ENCODE data around the gene APOC3. TPM values are rescaled to one million over a fixed set of nuclear protein-coding genes. Genes with fewer than 3 reads are reported as not detected.

APOC3 gene
- total RNA-seq, 1 experiment from 2014 or later: 3.5 TPM

GRCh38 chr11:116797816-116798215 is 31.9 kb upstream of the APOC3 start:
- H3K36me3 ChIP-seq (ENCODE audit: control insufficient read depth in 1 of 2, insufficient read depth in 2 of 2, low read length in 2 of 2): no peaks in the 10 kb centered on the region
- CTCF ChIA-PET: interaction anchor here (1.6 kb wide), 1 partner anchor 10 kb away, joined by 4 read pairs; the partner anchor contains the start of gene ZPR1
- BruUV-seq (replicated peaks): no TSS peak

More at GRCh38 chr11:116797816-116798215, 31.9 kb upstream of the APOC3 start:
- no peak for DNase-seq (ENCODE audit: low read depth, low spot score)
- intact Hi-C loops (cut with micrococcal nuclease): no loop called here
- H2AFZ ChIP-seq (ENCODE audit: low read depth, low read length, poor library complexity, severe bottlenecking): no peak overlapping the region
- ATAC-seq: no peak
- RAD21 ChIA-PET (ENCODE audit: low non-redundant PET in 1 of 2, low total read pairs in 2 of 2, uncharacterized antibody in 2 of 2, unreplicated experiment in 2 of 2): no interaction called here
- no peaks in the 10 kb centered on the region for H4K20me1 ChIP-seq (ENCODE audit: insufficient read depth)
- no peak overlapping the region for H3K27ac ChIP-seq (ENCODE audit: low read depth, low read length)
- no peak overlapping the region for H3K4me2 ChIP-seq (ENCODE audit: low read length)
- no peaks in the 10 kb centered on the region for H3K9me3 ChIP-seq (ENCODE audit: control insufficient read depth in 1 of 2, insufficient read depth in 1 of 2, low read depth in 1 of 2, low read length in 2 of 2)
- H3K9ac ChIP-seq (ENCODE audit: low read length): no peak overlapping the region
- no peaks in the 10 kb centered on the region for H3K27me3 ChIP-seq (ENCODE audit: insufficient read depth, low read length)
- POLR2A ChIA-PET: no interaction called here
- TF ChIP-seq TCF7L2 (IDR thresholded peaks at IDR 0.05; ENCODE audit: borderline replicate concordance, extremely low read depth, insufficient read depth, insufficient read length): no peak
- no peak for TF ChIP-seq MAX (IDR thresholded peaks at IDR 0.05)
- no peak for TF ChIP-seq POLR2A (IDR thresholded peaks at IDR 0.05; ENCODE audit: borderline replicate concordance, extremely low read depth, insufficient read depth, insufficient read length)
- no peak for TF ChIP-seq REST (IDR thresholded peaks at IDR 0.05; ENCODE audit: low read depth)
- TF ChIP-seq EGR1 (IDR thresholded peaks at IDR 0.05; ENCODE audit: low read depth): no peak
- no peak for TF ChIP-seq SRF (IDR thresholded peaks at IDR 0.05; ENCODE audit: low read depth)
- no peak for TF ChIP-seq FOSL1 (IDR thresholded peaks at IDR 0.05; ENCODE audit: low read depth)
- no peak for TF ChIP-seq SIN3A (IDR thresholded peaks at IDR 0.05; ENCODE audit: low read depth)
- TF ChIP-seq RAD21 (IDR thresholded peaks at IDR 0.05; ENCODE audit: low read depth): no peak
- TF ChIP-seq JUND (IDR thresholded peaks at IDR 0.05): no peak
- no peak for TF ChIP-seq POLR2AphosphoS5 (IDR thresholded peaks at IDR 0.05; ENCODE audit: low read depth, low read length)
- no peak for TF ChIP-seq CBX3 (IDR thresholded peaks at IDR 0.05; ENCODE audit: low read depth)
- no peak overlapping the region for H3K4me3 ChIP-seq (replicated peaks in 1 of 2; ENCODE audit: low read depth in 1 of 2, low read length in 2 of 2)
- H3K4me1 ChIP-seq (ENCODE audit: control insufficient read depth in 1 of 2, insufficient read depth in 2 of 2, low read length in 2 of 2): peaks cover 0 to 10% of the 10 kb centered on the region in 2 experiments; a peak in 2 of 4 replicates
- no peaks in the 10 kb centered on the region for H3K79me2 ChIP-seq (ENCODE audit: insufficient read depth, low read length)
- H3K9me2 ChIP-seq (ENCODE audit: insufficient read depth): no peaks in the 10 kb centered on the region

All from HCT116 (cell line).